Activated CD4-positive, CD25-positive, alpha-beta regulatory T cell (primary cell): ENCODE measurements around the gene DENND1C.
"Not testable (repeated sequence)": the region's sequence is repeated elsewhere in the genome, so short reads cannot be mapped to it uniquely, and the experiment has no call there.

Source experiments
- DNase-seq, 4 experiments: peaks; one replicate each; lab custom pipeline; 2025; lab: John Stamatoyannopoulos, UW

Gene DENND1C

GRCh38 chr19:6455924-6456323 is 25.7 kb downstream of the DENND1C start:
- DNase-seq = no peak

GRCh38 chr19:6453951-6454565 is 27.5 kb downstream of the DENND1C start:
- no peak for DNase-seq

GRCh38 chr19:6452899-6453298 is 28.7 kb downstream of the DENND1C start:
- no peak for DNase-seq

- no peak for DNase-seq
Measured at GRCh38 chr19:6452223-6452614, 29.4 kb downstream of the DENND1C start.

GRCh38 chr19:6451583-6452222 is 29.9 kb downstream of the DENND1C start:
- DNase-seq = no peak

- DNase-seq = no peak
Measured at GRCh38 chr19:6450166-6450565, 31.4 kb downstream of the DENND1C start.

- DNase-seq = no peak
Measured at GRCh38 chr19:6448045-6448444, 33.5 kb downstream of the DENND1C start.

- no peak for DNase-seq
Measured at GRCh38 chr19:6446452-6446851, 35.1 kb downstream of the DENND1C start.

GRCh38 chr19:6443986-6444385 is 37.6 kb downstream of the DENND1C start:
- no peak for DNase-seq

GRCh38 chr19:6442087-6442688 is 39.4 kb downstream of the DENND1C start:
- DNase-seq = no peak

GRCh38 chr19:6440905-6441304 is 40.7 kb downstream of the DENND1C start:
- no peak for DNase-seq

GRCh38 chr19:6439743-6440142 is 41.8 kb downstream of the DENND1C start:
- no peak for DNase-seq

GRCh38 chr19:6433663-6434062 is 47.9 kb downstream of the DENND1C start, which contains the start of gene SLC25A41:
SLC25A41 (minus strand) TSS chr19:6433763; CDS start chr19:6433693, 70 bp downstream.
- no peak for DNase-seq

- DNase-seq = no peak
Measured at GRCh38 chr19:6433165-6433564, 48.4 kb downstream of the DENND1C start.

- no peak for DNase-seq
Measured at GRCh38 chr19:6431891-6432290, 49.7 kb downstream of the DENND1C start.

- DNase-seq = no peak
Measured at GRCh38 chr19:6429419-6430221, 52.0 kb downstream of the DENND1C start.

- DNase-seq = not testable (repeated sequence)
Measured at GRCh38 chr19:6428692-6429418, 52.7 kb downstream of the DENND1C start.

- no peak for DNase-seq
Measured at GRCh38 chr19:6427131-6427530, 54.5 kb downstream of the DENND1C start.

GRCh38 chr19:6425732-6426620 is 55.6 kb downstream of the DENND1C start:
- DNase-seq = no peak

GRCh38 chr19:6424939-6425731 is 56.5 kb downstream of the DENND1C start:
- DNase-seq = peak; percentile 94 to 98 (median 98)
